ENCODE measurements around the gene ATP1A4. TPM values are rescaled to one million over a fixed set of nuclear protein-coding genes. Genes with fewer than 3 reads are reported as not detected.

Gene ATP1A4
- total and polyA plus RNA-seq, 2 of the 13 experiments (the other 11 are each of a cell fraction or from before 2014, with no cell fraction given) = not detected

GRCh38 chr1:160148121-160148520 is 3.3 kb upstream of the ATP1A4 start (continued):
- TF ChIP-seq FOXA1 (IDR thresholded peaks at IDR 0.05) = peak; percentile 54; the same call in 1 of the 2 replicates
- TF ChIP-seq FOXA1 (CRISPR knock-in tag; IDR thresholded peaks at IDR 0.05) = peak; percentile 76; the same call in 1 of the 2 replicates
- TF ChIP-seq FOXO1 (CRISPR knock-in tag; IDR thresholded peaks at IDR 0.05) = peak; percentile 40; the same call in 1 of the 2 replicates
- no peak for TF ChIP-seq CEBPG (CRISPR knock-in tag; IDR thresholded peaks at IDR 0.05)
- no peak for TF ChIP-seq KLF6 (CRISPR knock-in tag; IDR thresholded peaks at IDR 0.05)
- no peak for TF ChIP-seq ZNF33B (CRISPR knock-in tag; IDR thresholded peaks at IDR 0.05)
- TF ChIP-seq ARNTL (CRISPR knock-in tag; IDR thresholded peaks at IDR 0.05) = no peak
- no peak for TF ChIP-seq HNRNPLL (IDR thresholded peaks at IDR 0.05; ENCODE audit: low read depth, low read length, poor library complexity, severe bottlenecking)
- peak; percentile 39 for TF ChIP-seq NCOA2 (CRISPR knock-in tag; IDR thresholded peaks at IDR 0.05)
- TF ChIP-seq EP300 (IDR thresholded peaks at IDR 0.05; ENCODE audit: low read depth in 2 of 2, low read length in 2 of 2) = peak in 1 of 2 experiments; percentile 86; a peak in 2 of 4 replicates
- no peak for TF ChIP-seq EP300 (CRISPR knock-in tag; IDR thresholded peaks at IDR 0.05; ENCODE audit: borderline replicate concordance)
- TF ChIP-seq FOXP4 (CRISPR knock-in tag; IDR thresholded peaks at IDR 0.05) = peak; percentile 54
- no peak for TF ChIP-seq GPN1 (CRISPR knock-in tag; IDR thresholded peaks at IDR 0.05; ENCODE audit: borderline replicate concordance)
- no peak for TF ChIP-seq ATF5 (CRISPR knock-in tag; IDR thresholded peaks at IDR 0.05; ENCODE audit: low read depth)
- no peak for TF ChIP-seq ZNF101 (CRISPR knock-in tag; IDR thresholded peaks at IDR 0.05; ENCODE audit: borderline replicate concordance, low read depth)
- no peak for TF ChIP-seq DMAP1 (CRISPR knock-in tag; IDR thresholded peaks at IDR 0.05)
- no peak for TF ChIP-seq BCL3 (CRISPR knock-in tag; IDR thresholded peaks at IDR 0.05)
- TF ChIP-seq NR2F2 (IDR thresholded peaks at IDR 0.05; ENCODE audit: borderline replicate concordance, low read depth) = peak; percentile 84
- peak; percentile 43; the same call in 1 of the 2 replicates for TF ChIP-seq NCOR1 (IDR thresholded peaks at IDR 0.05; ENCODE audit: borderline replicate concordance, low read length)
- TF ChIP-seq TFDP1 (CRISPR knock-in tag; IDR thresholded peaks at IDR 0.05; ENCODE audit: borderline replicate concordance) = no peak
- no peak for TF ChIP-seq TEF (CRISPR knock-in tag; IDR thresholded peaks at IDR 0.05)
- no peak for TF ChIP-seq RAD21 (CRISPR knock-in tag; IDR thresholded peaks at IDR 0.05)
- no peak for TF ChIP-seq ZMAT5 (CRISPR knock-in tag; IDR thresholded peaks at IDR 0.05; ENCODE audit: borderline replicate concordance, low read depth)
- peak; percentile 62; the same call in 1 of the 2 replicates for TF ChIP-seq ZNF362 (CRISPR knock-in tag; IDR thresholded peaks at IDR 0.05; ENCODE audit: borderline replicate concordance)
- TF ChIP-seq CREM (IDR thresholded peaks at IDR 0.05) = peak; percentile 55; the same call in 1 of the 2 replicates
- no peak for TF ChIP-seq CREM (CRISPR knock-in tag; IDR thresholded peaks at IDR 0.05)

All from HepG2 (cell line).